ENCODE data around the gene CNTN4. TPM values are rescaled to one million over a fixed set of nuclear protein-coding genes. Genes with fewer than 3 reads are reported as not detected.

The CNTN4 gene
- total RNA-seq, 1 experiment from 2014 or later: 2.9 TPM

GRCh38 chr3:2861120-2861519, 762.5 kb downstream of the CNTN4 start:
- no peak for DNase-seq
- no TSS peak for BruUV-seq (replicated peaks)
- no peak overlapping the region for H3K27ac Mint-ChIP-seq (ENCODE audit: unreplicated experiment)
- no peaks in the 10 kb centered on the region for H3K27me3 Mint-ChIP-seq (ENCODE audit: unreplicated experiment)
- intact Hi-C loops (cut with micrococcal nuclease; ENCODE audit: unreplicated experiment): no loop called here
- H3K4me3 Mint-ChIP-seq (ENCODE audit: low read depth, unreplicated experiment): no peak overlapping the region
- CTCF ChIA-PET: no interaction called here
- no peak for TF ChIP-seq CTCF (IDR thresholded peaks at IDR 0.05; ENCODE audit: unreplicated experiment)
- H3K9me3 Mint-ChIP-seq (ENCODE audit: low read depth, unreplicated experiment): peaks cover 7% of the 10 kb centered on the region
- H3K36me3 Mint-ChIP-seq (ENCODE audit: insufficient read depth, unreplicated experiment): no peaks in the 10 kb centered on the region
- peaks cover 16% of the 10 kb centered on the region for H3K4me1 Mint-ChIP-seq (ENCODE audit: low read depth, unreplicated experiment)

- Mint-ChIP-seq H3K9me3 (ENCODE audit: low read depth, unreplicated experiment) (peaks cover 7% of the 10 kb centered on the region), H3K27me3 (ENCODE audit: unreplicated experiment) (no peaks in the 10 kb centered on the region), H3K4me3 (ENCODE audit: low read depth, unreplicated experiment) (no peak overlapping the region), H3K27ac (ENCODE audit: unreplicated experiment) (no peak overlapping the region), H3K36me3 (ENCODE audit: insufficient read depth, unreplicated experiment) (no peaks in the 10 kb centered on the region), H3K4me1 (ENCODE audit: low read depth, unreplicated experiment) (peaks cover 16% of the 10 kb centered on the region)
- no peak for TF ChIP-seq CTCF (IDR thresholded peaks at IDR 0.05; ENCODE audit: unreplicated experiment)
- CTCF ChIA-PET: no interaction called here
- BruUV-seq (replicated peaks): no TSS peak
- no peak for DNase-seq
- intact Hi-C loops (cut with micrococcal nuclease; ENCODE audit: unreplicated experiment): no loop called here
Measured at GRCh38 chr3:2861920-2862319, 763.3 kb downstream of the CNTN4 start.

- Mint-ChIP-seq H3K36me3 (ENCODE audit: insufficient read depth, unreplicated experiment) (no peaks in the 10 kb centered on the region), H3K4me3 (ENCODE audit: low read depth, unreplicated experiment) (no peak overlapping the region), H3K4me1 (ENCODE audit: low read depth, unreplicated experiment) (peaks cover 16% of the 10 kb centered on the region), H3K27me3 (ENCODE audit: unreplicated experiment) (no peaks in the 10 kb centered on the region), H3K9me3 (ENCODE audit: low read depth, unreplicated experiment) (peaks cover 7% of the 10 kb centered on the region), H3K27ac (ENCODE audit: unreplicated experiment) (no peak overlapping the region)
- no peak for DNase-seq
- TF ChIP-seq CTCF (IDR thresholded peaks at IDR 0.05; ENCODE audit: unreplicated experiment): no peak
- no TSS peak for BruUV-seq (replicated peaks)
- CTCF ChIA-PET: no interaction called here
- intact Hi-C loops (cut with micrococcal nuclease; ENCODE audit: unreplicated experiment): no loop called here
Measured at GRCh38 chr3:2862366-2862765, 763.7 kb downstream of the CNTN4 start.

GRCh38 chr3:2863127-2863526, 764.5 kb downstream of the CNTN4 start:
- no peaks in the 10 kb centered on the region for H3K27me3 Mint-ChIP-seq (ENCODE audit: unreplicated experiment)
- CTCF ChIA-PET: no interaction called here
- BruUV-seq (replicated peaks): no TSS peak

More at GRCh38 chr3:2863127-2863526, 764.5 kb downstream of the CNTN4 start:
- DNase-seq: no peak
- Mint-ChIP-seq H3K27ac (ENCODE audit: unreplicated experiment) (no peak overlapping the region), H3K36me3 (ENCODE audit: insufficient read depth, unreplicated experiment) (no peaks in the 10 kb centered on the region), H3K4me1 (ENCODE audit: low read depth, unreplicated experiment) (peaks cover 16% of the 10 kb centered on the region), H3K9me3 (ENCODE audit: low read depth, unreplicated experiment) (peaks cover 10% of the 10 kb centered on the region), H3K4me3 (ENCODE audit: low read depth, unreplicated experiment) (no peak overlapping the region)
- intact Hi-C loops (cut with micrococcal nuclease; ENCODE audit: unreplicated experiment): no loop called here
- no peak for TF ChIP-seq CTCF (IDR thresholded peaks at IDR 0.05; ENCODE audit: unreplicated experiment)
